Measurements from ENCODE around the gene GALC. TPM values are rescaled to one million over a fixed set of nuclear protein-coding genes. Genes with fewer than 3 reads are reported as not detected.

The GALC gene
- 14.9 and 28.4 TPM in 2 replicates for total RNA-seq

DNA sequence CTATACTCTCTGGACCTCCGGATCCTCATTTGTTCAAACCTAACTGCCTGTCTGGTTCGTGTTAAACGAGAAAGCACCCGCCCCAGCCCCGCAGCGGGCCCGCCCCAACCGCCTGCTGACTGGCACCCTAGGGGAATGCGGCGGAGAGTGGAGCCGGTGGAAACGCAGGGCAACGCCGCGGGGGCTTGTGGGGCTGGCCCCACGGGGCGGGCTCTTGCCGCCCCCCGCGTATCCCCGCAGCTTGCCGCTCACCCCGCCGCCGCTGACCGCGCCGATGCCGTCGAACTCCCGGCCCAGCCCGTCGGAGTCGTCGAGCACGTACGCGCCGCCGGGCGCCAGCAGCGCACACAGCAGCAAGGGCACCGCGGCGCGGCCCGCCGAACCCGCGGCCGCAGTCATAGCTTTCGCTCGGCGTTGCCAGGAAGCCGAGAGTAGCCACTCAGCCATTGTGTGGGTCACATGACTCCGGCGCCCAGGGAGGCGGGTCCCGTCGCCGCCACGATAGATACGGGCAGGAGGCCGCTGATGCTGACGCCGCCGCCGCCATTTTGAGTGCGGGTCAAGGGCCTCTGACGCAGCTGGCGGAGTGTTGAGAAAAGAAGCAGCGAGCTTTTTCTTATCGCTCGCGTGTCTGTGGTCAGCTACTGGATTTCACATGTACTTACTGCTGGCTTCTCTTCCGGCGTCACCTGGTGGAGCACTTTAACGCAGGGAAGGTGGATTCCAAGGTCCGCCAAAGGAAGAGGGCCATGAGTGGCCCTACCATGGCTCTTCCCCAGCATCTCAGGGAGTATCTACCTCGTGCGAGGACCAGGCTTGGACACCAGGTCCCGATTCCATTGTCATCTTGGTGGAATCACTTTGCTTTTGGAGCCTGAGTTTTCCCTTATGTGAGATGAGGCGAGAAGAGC is at the start of gene GALC:
Gene GALC, minus strand, starts transcription at position 465 of the 911 bp plus-strand sequence. Its CDS starts 18 bp downstream, at position 447.

DNA sequence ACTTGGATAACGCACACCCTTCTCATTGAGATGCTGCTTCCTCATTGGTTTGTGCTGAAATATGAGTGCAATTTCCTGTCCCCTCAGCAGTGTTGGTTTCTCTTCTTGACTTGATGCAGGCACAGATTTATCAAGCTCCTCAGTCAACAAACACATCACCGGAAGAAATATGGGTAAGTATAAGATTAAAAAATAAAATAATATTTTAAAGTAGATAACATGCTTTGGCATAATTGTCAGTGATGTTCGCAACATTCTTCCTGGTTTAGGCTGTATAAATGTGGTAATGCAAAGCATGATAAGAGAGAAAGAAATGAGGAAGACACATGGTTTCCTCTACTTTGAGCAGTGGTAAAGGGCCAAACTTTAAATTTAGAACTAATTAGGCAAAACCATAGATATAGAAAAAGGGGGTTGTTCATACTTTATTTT is 12.1 kb upstream of the GALC start, which contains the start of gene GPR65:
Gene GPR65, plus strand, starts transcription at position 86 of the 432 bp plus-strand sequence. CDS start 5,713 bp downstream, outside the sequence.

Other genes with a start within 250 kb of the GALC start
- 0.12 TPM in 1 of 2 replicates, not detected in the other for gene GPR65, start 12.0 kb upstream of the GALC start, total RNA-seq

Data from pericardium fibroblast (primary cell).